SK-N-SH (cell line): Measurements from ENCODE around the gene GAGE12E. TPM values are rescaled to one million over a fixed set of nuclear protein-coding genes. Genes with fewer than 3 reads are reported as not detected.
"Not testable (repeated sequence)": the region's sequence is repeated elsewhere in the genome, so short reads cannot be mapped to it uniquely, and the experiment has no call there.

Experiments used
- CTCF ChIA-PET: fragments of 300-600, 350-600 bp; formaldehyde crosslinking; extraction: SDS; loops from one replicate; lab custom pipeline; 2021; lab: Yijun Ruan, JAX
- POLR2A ChIA-PET: fragments of 350-600 bp; sonication (Branson Sonifier 250); formaldehyde crosslinking; extraction: SDS; loops from one replicate; lab custom pipeline; 2020; ENCODE audit warnings: antibody characterized with exemption, inconsistent platforms; lab: Yijun Ruan, JAX
- DNase-seq: peaks from one replicate; pipeline ENCODE4 v3.0.0; 2012
- H2AFZ ChIP-seq: fragments of 200-600 bp; sonication (generic); 2 replicates; pipeline ENCODE4 v1.8.1; 2016; ENCODE audit warnings: antibody characterized with exemption, mild to moderate bottlenecking, low read depth
- H3F3A ChIP-seq: fragments of 200-600 bp; sonication (generic); replicated peaks from 2 replicates; pipeline ENCODE3; 2016; ENCODE audit warnings: antibody characterized with exemption, mild to moderate bottlenecking; ENCODE audit not compliant: insufficient read depth
- H3K27ac ChIP-seq, 2 experiments: fragments of 200-500 bp in 1 of 2; fragments of 200-600 bp in 1 of 2; sonication (Bioruptor generic) in 1 of 2; sonication (generic), shearing (Covaris generic) in 1 of 2; 2 replicates each; pipeline versions ENCODE4 v1.5.1 to v1.6.1; 2014 to 2016; ENCODE audit warnings: low read depth in 2 of 2, inconsistent platforms in 1 of 2, low read length in 1 of 2, mild to moderate bottlenecking in 1 of 2, mixed read lengths in 1 of 2
- H3K27me3 ChIP-seq: fragments of 200-600 bp; sonication (generic), shearing (Covaris generic); 2 replicates; pipeline ENCODE4 v1.6.1; 2016; ENCODE audit warnings: mixed run types; ENCODE audit not compliant: insufficient read depth
- H3K36me3 ChIP-seq, 2 experiments: fragments of 200-500 bp in 1 of 2; fragments of 200-600 bp in 1 of 2; sonication (Bioruptor generic) in 1 of 2; sonication (generic) in 1 of 2; replicated peaks in 1 of 2; 2 replicates each; pipeline versions ENCODE3 to v1.5.1; 2014 to 2016; ENCODE audit warnings: low read length in 1 of 2, mild to moderate bottlenecking in 1 of 2; ENCODE audit not compliant: insufficient read depth in 2 of 2, control insufficient read depth in 1 of 2
- H3K4me1 ChIP-seq, 2 experiments: fragments of 200-500 bp in 1 of 2; fragments of 200-600 bp in 1 of 2; sonication (Bioruptor generic) in 1 of 2; sonication (generic), shearing (Covaris generic) in 1 of 2; 2 replicates each; pipeline versions ENCODE4 v1.5.1 to v1.6.1; 2014 to 2016; ENCODE audit warnings: low read depth in 1 of 2, low read length in 1 of 2, mixed run types in 1 of 2; ENCODE audit not compliant: insufficient read depth in 2 of 2, control insufficient read depth in 1 of 2
- H3K4me2 ChIP-seq: fragments of 200-600 bp; sonication (generic), shearing (Covaris generic); 2 replicates; pipeline ENCODE4 v1.6.1; 2017; ENCODE audit warnings: mixed run types
- H3K4me3 ChIP-seq, 2 experiments: fragments of 200-500 bp in 1 of 2; fragments of 200-600 bp in 1 of 2; sonication (Bioruptor generic) in 1 of 2; sonication (generic), shearing (Covaris generic) in 1 of 2; 2 replicates each; pipeline versions ENCODE4 v1.5.1 to v1.8.1; 2014 to 2016; ENCODE audit warnings: low read depth in 2 of 2, inconsistent platforms in 1 of 2, low read length in 1 of 2, mild to moderate bottlenecking in 1 of 2, mixed read lengths in 1 of 2, moderate library complexity in 1 of 2
- H3K79me2 ChIP-seq: fragments of 200-600 bp; sonication (generic); 2 replicates; pipeline ENCODE4 v1.8.1; 2017; ENCODE audit warnings: mild to moderate bottlenecking; ENCODE audit not compliant: insufficient read depth
- H3K9ac ChIP-seq: fragments of 200-600 bp; sonication (generic); 2 replicates; pipeline ENCODE4 v1.6.1; 2017; ENCODE audit warnings: mixed run types
- H3K9me2 ChIP-seq: fragments of 200-600 bp; sonication (generic); 2 replicates; pipeline ENCODE4 v1.6.1; 2017; ENCODE audit warnings: mixed run types
- H3K9me3 ChIP-seq: fragments of 200-600 bp; sonication (generic); 2 replicates; pipeline ENCODE4 v1.6.1; 2017; ENCODE audit warnings: mixed run types, mild to moderate bottlenecking, moderate library complexity
- H4K20me1 ChIP-seq: fragments of 200-600 bp; sonication (generic); 2 replicates; pipeline ENCODE4 v1.6.1; 2017; ENCODE audit warnings: mild to moderate bottlenecking, mixed run types; ENCODE audit not compliant: insufficient read depth
- WGBS: methylation state at CpG from one replicate; pipeline ENCODE4 v1.1.6; 2017; ENCODE audit warnings: low lambda C conversion rate; 5-methylcytosine and 5-hydroxymethylcytosine counted together
- polyA plus RNA-seq, 3 experiments: library from polyadenylated mRNA; depleted of rRNA; stranded (reverse); fragments of >200 nt; gene quantifications; 2 replicates each; pipeline ENCODE4 v1.2.3, GENCODE V29; 2012

Gene GAGE12E, protein sequence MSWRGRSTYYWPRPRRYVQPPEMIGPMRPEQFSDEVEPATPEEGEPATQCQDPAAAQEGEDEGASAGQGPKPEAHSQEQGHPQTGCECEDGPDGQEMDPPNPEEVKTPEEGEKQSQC
- not detected in 2 replicates for polyA plus RNA-seq (2012; rRNA removed)
- not detected in 2 replicates for polyA plus RNA-seq (2012; cell fraction: cytosol; rRNA removed)
- polyA plus RNA-seq (2012; cell fraction: nucleus; rRNA removed) = not detected in 2 replicates

DNA sequence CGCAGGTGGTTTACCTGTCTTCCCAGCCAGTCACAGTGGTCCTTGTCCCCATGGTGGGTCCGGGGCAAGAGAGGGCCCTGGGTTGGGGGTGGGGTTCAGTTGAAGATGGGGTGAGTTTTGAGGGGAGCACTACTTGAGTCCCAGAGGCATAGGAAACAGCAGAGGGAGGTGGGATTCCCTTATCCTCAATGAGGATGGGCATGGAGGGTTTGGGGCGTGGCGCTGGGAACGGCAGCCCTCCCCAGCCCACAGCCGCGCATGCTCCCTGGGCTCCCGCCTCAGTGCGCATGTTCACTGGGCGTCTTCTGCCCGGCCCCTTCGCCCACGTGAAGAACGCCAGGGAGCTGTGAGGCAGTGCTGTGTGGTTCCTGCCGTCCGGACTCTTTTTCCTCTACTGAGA lies at the start of gene GAGE12E:
Gene GAGE12E, plus strand, starts transcription at position 301 of the 400 bp plus-strand sequence. CDS start 1,155 bp downstream, outside the sequence.
- H3K9me3 ChIP-seq, H3K27ac ChIP-seq, H3K27me3 ChIP-seq, H4K20me1 ChIP-seq, H2AFZ ChIP-seq, H3K9me2 ChIP-seq, H3K4me2 ChIP-seq, H3K36me3 ChIP-seq, CTCF ChIA-PET, POLR2A ChIA-PET, H3K4me3 ChIP-seq, H3K79me2 ChIP-seq, H3K4me1 ChIP-seq, H3K9ac ChIP-seq, DNase-seq, H3F3A ChIP-seq: not testable (repeated sequence)
- no CpG with 5 or more reads among the region's 16 CpGs for WGBS

DNA sequence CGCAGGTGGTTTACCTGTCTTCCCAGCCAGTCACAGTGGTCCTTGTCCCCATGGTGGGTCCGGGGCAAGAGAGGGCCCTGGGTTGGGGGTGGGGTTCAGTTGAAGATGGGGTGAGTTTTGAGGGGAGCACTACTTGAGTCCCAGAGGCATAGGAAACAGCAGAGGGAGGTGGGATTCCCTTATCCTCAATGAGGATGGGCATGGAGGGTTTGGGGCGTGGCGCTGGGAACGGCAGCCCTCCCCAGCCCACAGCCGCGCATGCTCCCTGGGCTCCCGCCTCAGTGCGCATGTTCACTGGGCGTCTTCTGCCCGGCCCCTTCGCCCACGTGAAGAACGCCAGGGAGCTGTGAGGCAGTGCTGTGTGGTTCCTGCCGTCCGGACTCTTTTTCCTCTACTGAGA lies 19.2 kb upstream of the GAGE12E start, which contains the start of gene GAGE12C:
Gene GAGE12C, plus strand, starts transcription at position 301 of the 400 bp plus-strand sequence. CDS start 1,155 bp downstream, outside the sequence.
- WGBS = no CpG with 5 or more reads among the region's 16 CpGs
- H3K4me1 ChIP-seq, H3K79me2 ChIP-seq, H2AFZ ChIP-seq, H4K20me1 ChIP-seq, H3F3A ChIP-seq, POLR2A ChIA-PET, H3K27ac ChIP-seq, H3K9me2 ChIP-seq, H3K36me3 ChIP-seq, H3K9ac ChIP-seq, H3K4me2 ChIP-seq, DNase-seq, CTCF ChIA-PET, H3K27me3 ChIP-seq, H3K4me3 ChIP-seq, H3K9me3 ChIP-seq: not testable (repeated sequence)

DNA sequence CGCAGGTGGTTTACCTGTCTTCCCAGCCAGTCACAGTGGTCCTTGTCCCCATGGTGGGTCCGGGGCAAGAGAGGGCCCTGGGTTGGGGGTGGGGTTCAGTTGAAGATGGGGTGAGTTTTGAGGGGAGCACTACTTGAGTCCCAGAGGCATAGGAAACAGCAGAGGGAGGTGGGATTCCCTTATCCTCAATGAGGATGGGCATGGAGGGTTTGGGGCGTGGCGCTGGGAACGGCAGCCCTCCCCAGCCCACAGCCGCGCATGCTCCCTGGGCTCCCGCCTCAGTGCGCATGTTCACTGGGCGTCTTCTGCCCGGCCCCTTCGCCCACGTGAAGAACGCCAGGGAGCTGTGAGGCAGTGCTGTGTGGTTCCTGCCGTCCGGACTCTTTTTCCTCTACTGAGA lies 9.7 kb upstream of the GAGE12E start, which contains the start of gene GAGE12D:
Gene GAGE12D, plus strand, starts transcription at position 301 of the 400 bp plus-strand sequence. CDS start 1,155 bp downstream, outside the sequence.
- H3K9me3 ChIP-seq, H3K4me2 ChIP-seq, H3K4me3 ChIP-seq, H3K27ac ChIP-seq, H3K4me1 ChIP-seq, H3K79me2 ChIP-seq, H3K36me3 ChIP-seq, CTCF ChIA-PET, DNase-seq, H4K20me1 ChIP-seq, H2AFZ ChIP-seq, H3K9me2 ChIP-seq, POLR2A ChIA-PET, H3K9ac ChIP-seq, H3K27me3 ChIP-seq, H3F3A ChIP-seq: not testable (repeated sequence)
- no CpG with 5 or more reads among the region's 16 CpGs for WGBS

DNA sequence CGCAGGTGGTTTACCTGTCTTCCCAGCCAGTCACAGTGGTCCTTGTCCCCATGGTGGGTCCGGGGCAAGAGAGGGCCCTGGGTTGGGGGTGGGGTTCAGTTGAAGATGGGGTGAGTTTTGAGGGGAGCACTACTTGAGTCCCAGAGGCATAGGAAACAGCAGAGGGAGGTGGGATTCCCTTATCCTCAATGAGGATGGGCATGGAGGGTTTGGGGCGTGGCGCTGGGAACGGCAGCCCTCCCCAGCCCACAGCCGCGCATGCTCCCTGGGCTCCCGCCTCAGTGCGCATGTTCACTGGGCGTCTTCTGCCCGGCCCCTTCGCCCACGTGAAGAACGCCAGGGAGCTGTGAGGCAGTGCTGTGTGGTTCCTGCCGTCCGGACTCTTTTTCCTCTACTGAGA lies 9.5 kb downstream of the GAGE12E start, which contains the start of gene GAGE12F:
Gene GAGE12F, plus strand, starts transcription at position 301 of the 400 bp plus-strand sequence. CDS start 1,155 bp downstream, outside the sequence.
- H3K4me1 ChIP-seq, H2AFZ ChIP-seq, H3K9me2 ChIP-seq, H3K27me3 ChIP-seq, H3K36me3 ChIP-seq, H3K27ac ChIP-seq, H3F3A ChIP-seq, H4K20me1 ChIP-seq, CTCF ChIA-PET, H3K9ac ChIP-seq, H3K9me3 ChIP-seq, DNase-seq, H3K79me2 ChIP-seq, H3K4me3 ChIP-seq, POLR2A ChIA-PET, H3K4me2 ChIP-seq: not testable (repeated sequence)
- WGBS = no CpG with 5 or more reads among the region's 16 CpGs

DNA sequence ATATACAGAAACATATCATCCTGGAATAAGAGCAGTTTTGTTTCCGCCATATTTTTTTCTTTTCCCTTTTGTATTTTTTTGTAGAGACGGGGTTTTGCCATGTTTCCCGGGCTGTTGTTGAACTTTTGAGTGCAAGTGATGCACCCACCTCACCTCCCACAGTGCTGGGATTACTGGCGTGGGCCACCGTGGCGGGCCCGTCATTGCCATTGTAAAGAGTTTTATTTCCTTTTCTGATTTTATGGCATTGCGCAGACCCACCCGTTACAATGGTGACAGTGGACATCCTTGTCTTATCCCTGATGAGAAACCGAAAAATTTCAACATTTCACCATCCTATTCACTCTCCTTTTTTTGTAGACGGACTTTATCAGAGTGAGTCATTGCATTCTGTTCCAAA lies 17.6 kb downstream of the GAGE12E start:
- H3K27me3 ChIP-seq, H3F3A ChIP-seq, H3K4me3 ChIP-seq, H2AFZ ChIP-seq, H3K4me1 ChIP-seq, H3K27ac ChIP-seq, H4K20me1 ChIP-seq, CTCF ChIA-PET, H3K9ac ChIP-seq, POLR2A ChIA-PET, H3K9me3 ChIP-seq, H3K4me2 ChIP-seq, H3K79me2 ChIP-seq, H3K9me2 ChIP-seq, DNase-seq, H3K36me3 ChIP-seq: not testable (repeated sequence)
- WGBS = no CpG with 5 or more reads among the region's 11 CpGs

DNA sequence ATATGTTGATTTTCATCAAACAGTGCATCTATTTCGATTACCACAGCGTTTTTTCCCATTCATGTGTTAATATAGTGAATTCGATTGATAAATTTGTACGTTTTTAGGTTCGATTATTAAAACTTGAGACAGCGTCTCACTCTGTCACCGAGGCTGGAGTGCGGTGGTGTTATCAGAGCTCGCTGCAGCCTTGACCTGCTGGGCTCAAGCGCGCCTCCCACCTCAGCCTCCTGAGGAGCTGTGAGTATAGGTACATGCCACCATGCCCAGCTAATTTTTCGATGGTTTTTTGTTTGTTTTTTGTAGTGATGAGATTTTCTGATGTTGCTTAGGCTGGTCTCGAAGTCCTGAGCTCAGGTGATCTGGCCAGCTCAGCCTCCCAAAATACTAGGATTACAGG lies 18.1 kb downstream of the GAGE12E start:
- H3K36me3 ChIP-seq, H4K20me1 ChIP-seq, H3K9me3 ChIP-seq, H3K4me2 ChIP-seq, H3K79me2 ChIP-seq, POLR2A ChIA-PET, H3K27me3 ChIP-seq, H3F3A ChIP-seq, H3K27ac ChIP-seq, H3K4me3 ChIP-seq, DNase-seq, H3K9me2 ChIP-seq, H2AFZ ChIP-seq, H3K4me1 ChIP-seq, H3K9ac ChIP-seq, CTCF ChIA-PET: not testable (repeated sequence)
- WGBS = no CpG with 5 or more reads among the region's 13 CpGs
